Esophagus muscularis mucosa (tissue), 4 donors: Measurements from ENCODE around the gene BAZ2B. TPM values are rescaled to one million over a fixed set of nuclear protein-coding genes. Genes with fewer than 3 reads are reported as not detected.

Source experiments
- DNase-seq: peaks from one replicate; pipeline ENCODE4 v3.0.0-alpha.2; 2017; ENCODE audit errors: extremely low spot score
- H3K27ac ChIP-seq, 4 donors: fragments of 200-600 bp; sonication (generic); replicated peaks in 1 of 4; 1 replicate in 3 of 4; 2 replicates in 1 of 4; pipeline ENCODE4 v1.5.1; 2016 to 2019; ENCODE audit warnings: mild to moderate bottlenecking in 1 of 4
- H3K27me3 ChIP-seq, 4 donors: fragments of 200-600 bp; sonication (generic); one replicate each; pipeline versions ENCODE4 v1.5.1 to v1.6.0; 2016 to 2019
- H3K36me3 ChIP-seq, 4 donors: fragments of 200-600 bp; sonication (generic); one replicate each; pipeline ENCODE4 v1.5.1; 2016 to 2019
- H3K4me1 ChIP-seq, 4 donors: fragments of 200-600 bp; sonication (generic); one replicate each; pipeline ENCODE4 v1.5.1; 2016 to 2019
- H3K4me3 ChIP-seq, 4 donors: fragments of 200-600 bp; sonication (generic); 1 replicate in 2 of 4; 2 replicates in 2 of 4; pipeline ENCODE4 v1.5.1; 2016 to 2019; ENCODE audit warnings: mild to moderate bottlenecking in 4 of 4, moderate library complexity in 1 of 4
- H3K9me3 ChIP-seq, 4 donors: fragments of 200-600 bp; sonication (generic); 1 replicate in 3 of 4; 2 replicates in 1 of 4; pipeline ENCODE4 v1.5.1; 2016 to 2019
- CTCF ChIP-seq, 3 experiments: fragments of 200-600 bp in 2 of 3; fragments of 450-650 bp in 1 of 3; sonication (generic) in 2 of 3; IDR thresholded peaks; one replicate each; pipeline ENCODE4 v1.5.1; 2017 to 2019; ENCODE audit warnings: antibody characterized with exemption in 3 of 3, mild to moderate bottlenecking in 2 of 3, moderate library complexity in 1 of 3
- EP300 ChIP-seq: sonication (generic); formaldehyde crosslinking; IDR thresholded peaks from one replicate; pipeline ENCODE4 v1.6.1; 2017; ENCODE audit warnings: antibody characterized with exemption
- POLR2A ChIP-seq: fragments of 450-650 bp; IDR thresholded peaks from one replicate; pipeline ENCODE4 v1.6.1; 2017; ENCODE audit warnings: antibody characterized with exemption, moderate library complexity, mild to moderate bottlenecking, low read depth
- POLR2AphosphoS5 ChIP-seq, 2 donors: sonication (generic); formaldehyde crosslinking; IDR thresholded peaks; one replicate each; pipeline ENCODE4 v1.6.1; 2017; ENCODE audit warnings: antibody characterized with exemption in 2 of 2
- WGBS: methylation state at CpG from one replicate; pipeline ENCODE4 v1.1.5; 2018; 5-methylcytosine and 5-hydroxymethylcytosine counted together
- intact Hi-C: fragments of 100-400 bp; cut with DNase I; formaldehyde crosslinking; loops from one replicate; pipeline ENCODE4 v1.15.1; 2023
- small RNA-seq, 3 donors: library from RNA; depleted of rRNA; stranded (forward); fragments of <200 nt; gene quantifications; one replicate each; pipeline ENCODE3, GENCODE V24; 2016
- total RNA-seq, 4 donors: library from RNA; depleted of rRNA; stranded (reverse); fragments of >200 nt; gene quantifications; one replicate each; pipeline versions ENCODE4 v1.1.0 to v1.2.1, GENCODE V29; 2016

The BAZ2B gene
- total RNA-seq, 4 donors from 2014 or later: 76.3 to 97.2 (median 91.0) TPM

DNA sequence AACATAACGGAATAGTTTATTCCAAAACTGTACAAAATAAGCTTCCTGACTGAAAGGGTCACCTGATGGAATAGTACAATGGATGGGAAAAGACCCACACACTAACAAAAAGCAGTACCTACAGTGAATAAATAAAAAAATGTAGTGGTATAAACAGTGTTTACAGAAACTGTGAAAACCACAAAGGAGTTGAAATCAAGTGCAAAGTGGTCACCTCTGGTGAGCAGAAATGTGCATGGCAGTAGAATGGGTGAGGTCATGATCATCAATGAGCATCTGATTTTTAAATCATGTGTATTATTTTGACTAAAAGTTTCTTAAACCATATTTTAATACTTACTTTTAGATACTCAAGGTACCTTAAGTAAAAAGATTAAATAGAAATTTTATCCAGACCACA, 341.2 kb downstream of the BAZ2B start:
- TF ChIP-seq POLR2AphosphoS5 (IDR thresholded peaks at IDR 0.05) (no peak), EP300 (no peak), POLR2A (no peak), CTCF (IDR thresholded peaks at IDR 0.05) (no peak)
- Histone ChIP-seq H3K27ac (no peak overlapping the region), H3K4me1 (no peaks in the 10 kb centered on the region), H3K36me3 (peaks cover 0 to 43% (median 12%) of the 10 kb centered on the region in 4 donors), H3K4me3 (no peak overlapping the region), H3K27me3 (no peaks in the 10 kb centered on the region), H3K9me3 (no peaks in the 10 kb centered on the region)
- intact Hi-C loops: no loop called here
- 100% methylated on average over 1 of the region's 1 CpG for WGBS
- no peak for DNase-seq

GRCh38 chr2:159272156-159272555, 344.2 kb downstream of the BAZ2B start:
- no peak for DNase-seq
- 83% methylated on average over 5 of the region's 5 CpGs for WGBS
- Histone ChIP-seq H3K27me3 (no peaks in the 10 kb centered on the region), H3K27ac (no peak overlapping the region), H3K9me3 (no peaks in the 10 kb centered on the region), H3K4me1 (peaks cover 0 to 10% (median 6%) of the 10 kb centered on the region in 4 donors), H3K4me3 (no peak overlapping the region), H3K36me3 (peaks cover 0 to 28% (median 9%) of the 10 kb centered on the region in 4 donors)
- TF ChIP-seq POLR2AphosphoS5 (IDR thresholded peaks at IDR 0.05) (no peak), EP300 (no peak), POLR2A (no peak), CTCF (IDR thresholded peaks at IDR 0.05) (no peak)
- intact Hi-C loops: no loop called here

DNA sequence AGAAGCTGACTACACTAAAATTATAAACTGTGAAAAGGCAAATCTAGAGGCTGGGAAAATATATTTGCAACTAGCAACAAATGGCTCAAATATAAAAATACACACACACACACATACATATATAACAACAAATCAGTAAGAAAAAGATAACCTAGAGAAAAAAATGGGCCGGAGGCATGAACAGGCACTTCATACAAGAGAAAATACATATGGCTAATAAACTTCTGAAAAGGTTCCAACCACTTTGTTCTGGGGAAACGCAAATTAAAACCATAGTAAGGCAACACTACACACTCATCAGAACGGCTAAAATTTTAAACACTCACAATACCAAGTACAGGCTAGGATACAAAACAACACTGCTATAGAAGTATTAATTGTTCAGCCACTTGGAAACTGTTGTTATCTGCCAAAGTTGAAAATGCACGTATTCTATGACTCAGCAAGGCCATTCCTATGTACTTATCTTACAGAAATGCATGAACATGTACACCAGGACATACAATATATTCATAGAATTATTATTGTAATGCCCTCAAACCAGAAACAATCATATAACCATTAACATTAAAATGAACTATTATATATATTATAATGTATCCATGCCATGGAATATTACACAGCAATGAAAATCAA, 345.5 kb downstream of the BAZ2B start:
- intact Hi-C loops: no loop called here
- Histone ChIP-seq H3K4me3 (no peak overlapping the region), H3K27me3 (no peaks in the 10 kb centered on the region), H3K27ac (no peak overlapping the region), H3K36me3 (peaks cover 0 to 28% (median 9%) of the 10 kb centered on the region in 4 donors), H3K9me3 (no peaks in the 10 kb centered on the region), H3K4me1 (peaks cover 0 to 10% (median 6%) of the 10 kb centered on the region in 4 donors)
- over 99% methylated on average over 4 of the region's 4 CpGs for WGBS
- TF ChIP-seq POLR2A (no peak), CTCF (IDR thresholded peaks at IDR 0.05) (no peak), POLR2AphosphoS5 (IDR thresholded peaks at IDR 0.05) (no peak), EP300 (no peak)
- DNase-seq: no peak

Small RNA genes within 50 kb of the gene (small RNA-seq; reads per million reads assigned to genes)
- 0 reads per million in 3 donors for gene RF00019

Other genes starting within 250 kb of the BAZ2B start
- 100 to 1,000 TPM in 1 of 4 donors, 10 to 100 TPM in 3; 60.1 to 101 (median 89.4) TPM for gene MARCHF7, start 96.0 kb upstream of the BAZ2B start, total RNA-seq
- 10 to 100 TPM; 30.8 to 46.9 (median 34.9) TPM for gene CD302, start 181.7 kb upstream of the BAZ2B start, total RNA-seq